SU-DHL-6 (cell line): ENCODE data around the gene ZSWIM4.

ENCODE experiments used
- EZH2phosphoT487 ChIP-seq: fragments of 200-600 bp; sonication (generic), shearing (Covaris generic); conservative IDR thresholded peaks from 2 replicates; pipeline ENCODE4 v1.6.1; 2018; ENCODE audit warnings: mild to moderate bottlenecking, antibody characterized with exemption, low read length, moderate library complexity, mixed read lengths
- TF ChIP-seq, protein P1 (sequence below): fragments of 200-600 bp; sonication (generic); IDR thresholded peaks from one replicate; pipeline ENCODE4 v1.5.1; 2017; ENCODE audit warnings: antibody characterized with exemption, mild to moderate bottlenecking, low read length, moderate library complexity; ENCODE audit not compliant: insufficient read depth, poor library complexity, severe bottlenecking

DNA sequence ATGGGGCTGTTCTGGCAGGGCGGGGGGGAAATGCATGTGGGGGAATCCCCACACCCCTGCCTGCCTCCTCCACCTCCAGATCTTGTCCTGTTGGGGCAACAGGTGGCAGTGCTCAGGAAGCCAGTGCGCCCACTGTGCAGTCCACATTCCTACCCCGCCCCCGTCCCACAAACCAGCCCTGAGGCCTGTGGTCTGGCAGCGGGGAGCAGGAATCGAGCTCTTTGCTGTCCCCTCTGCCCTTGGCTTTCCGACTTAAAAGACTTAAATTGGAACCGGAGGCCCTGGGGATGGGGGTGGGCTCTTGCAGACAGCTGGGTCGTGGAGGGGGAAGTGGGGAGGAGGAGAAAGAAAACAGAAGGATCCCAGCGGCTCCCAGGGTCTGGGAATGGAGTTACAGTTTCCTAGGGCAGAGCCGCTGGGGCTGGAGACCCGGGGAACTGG lies 86.0 kb downstream of the ZSWIM4 start:
- TF ChIP-seq, protein P1, sequence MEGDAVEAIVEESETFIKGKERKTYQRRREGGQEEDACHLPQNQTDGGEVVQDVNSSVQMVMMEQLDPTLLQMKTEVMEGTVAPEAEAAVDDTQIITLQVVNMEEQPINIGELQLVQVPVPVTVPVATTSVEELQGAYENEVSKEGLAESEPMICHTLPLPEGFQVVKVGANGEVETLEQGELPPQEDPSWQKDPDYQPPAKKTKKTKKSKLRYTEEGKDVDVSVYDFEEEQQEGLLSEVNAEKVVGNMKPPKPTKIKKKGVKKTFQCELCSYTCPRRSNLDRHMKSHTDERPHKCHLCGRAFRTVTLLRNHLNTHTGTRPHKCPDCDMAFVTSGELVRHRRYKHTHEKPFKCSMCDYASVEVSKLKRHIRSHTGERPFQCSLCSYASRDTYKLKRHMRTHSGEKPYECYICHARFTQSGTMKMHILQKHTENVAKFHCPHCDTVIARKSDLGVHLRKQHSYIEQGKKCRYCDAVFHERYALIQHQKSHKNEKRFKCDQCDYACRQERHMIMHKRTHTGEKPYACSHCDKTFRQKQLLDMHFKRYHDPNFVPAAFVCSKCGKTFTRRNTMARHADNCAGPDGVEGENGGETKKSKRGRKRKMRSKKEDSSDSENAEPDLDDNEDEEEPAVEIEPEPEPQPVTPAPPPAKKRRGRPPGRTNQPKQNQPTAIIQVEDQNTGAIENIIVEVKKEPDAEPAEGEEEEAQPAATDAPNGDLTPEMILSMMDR, result no peak
- TF ChIP-seq EZH2phosphoT487, result no peak
